SU-DHL-6 (cell line): ENCODE data around the gene C1orf21.

Experiments
- H2AFZ ChIP-seq: fragments of 200-600 bp; sonication (generic); 2 replicates; pipeline ENCODE4 v1.6.1; 2014; ENCODE audit warnings: low read depth, mild to moderate bottlenecking, moderate library complexity, mixed read lengths, antibody characterized with exemption, low read length; ENCODE audit not compliant: severe bottlenecking
- H3F3A ChIP-seq: fragments of 200-600 bp; shearing (Covaris generic); 2 replicates; pipeline ENCODE4 v1.6.0; 2016; ENCODE audit warnings: antibody characterized with exemption, mild to moderate bottlenecking; ENCODE audit not compliant: insufficient read depth
- H3K27ac ChIP-seq: fragments of 200-600 bp; sonication (generic); 2 replicates; pipeline ENCODE4 v1.5.1; 2016; ENCODE audit warnings: low read depth, mild to moderate bottlenecking, low read length, moderate library complexity, mixed read lengths
- H3K27me3 ChIP-seq: fragments of 200-600 bp; sonication (generic), shearing (Covaris generic); 2 replicates; pipeline ENCODE4 v1.6.0; 2014; ENCODE audit warnings: mild to moderate bottlenecking, low read length
- H3K36me3 ChIP-seq: fragments of 200-600 bp; sonication (generic); 2 replicates; pipeline ENCODE4 v1.6.1; 2014; ENCODE audit warnings: mild to moderate bottlenecking, low read length, mixed read lengths
- H3K4me2 ChIP-seq: fragments of 300-600, 200-600 bp; shearing (Covaris generic), sonication (generic); 2 replicates; pipeline ENCODE4 v1.6.0; 2014; ENCODE audit warnings: low read length, low read depth, mild to moderate bottlenecking; ENCODE audit not compliant: poor library complexity, severe bottlenecking
- H3K4me3 ChIP-seq: fragments of 200-600 bp; sonication (generic); 2 replicates; pipeline ENCODE4 v1.5.1; 2014; ENCODE audit warnings: antibody characterized with exemption, low read length, mild to moderate bottlenecking, mixed read lengths; ENCODE audit not compliant: insufficient read depth, poor library complexity, severe bottlenecking
- H3K79me2 ChIP-seq: fragments of 200-600 bp; sonication (generic); 2 replicates; pipeline ENCODE4 v1.6.1; 2014; ENCODE audit warnings: mild to moderate bottlenecking, low read length, moderate library complexity; ENCODE audit not compliant: insufficient read depth
- H3K9ac ChIP-seq: fragments of 200-600 bp; sonication (generic); 2 replicates; pipeline ENCODE4 v1.7.0; 2014; ENCODE audit warnings: mild to moderate bottlenecking, low read length
- H3K9me2 ChIP-seq: fragments of 200-600 bp; sonication (generic); replicated peaks from 2 replicates; pipeline ENCODE4 v1.6.1; 2014; ENCODE audit warnings: low read length; ENCODE audit not compliant: insufficient read depth
- H3K9me3 ChIP-seq: fragments of 200-600 bp; sonication (generic); 2 replicates; pipeline ENCODE4 v1.6.1; 2014; ENCODE audit warnings: low read length, mixed read lengths; ENCODE audit not compliant: insufficient read depth
- H4K20me1 ChIP-seq: fragments of 200-600 bp; sonication (generic); 2 replicates; pipeline ENCODE4 v1.6.1; 2014; ENCODE audit warnings: low read depth, mild to moderate bottlenecking, antibody characterized with exemption, low read length, moderate library complexity, mixed read lengths
- CTCF ChIP-seq: fragments of 200-600 bp; sonication (generic); IDR thresholded peaks from one replicate; pipeline ENCODE4 v1.5.1; 2017; ENCODE audit warnings: antibody characterized with exemption, mild to moderate bottlenecking, low read length, moderate library complexity; ENCODE audit not compliant: insufficient read depth, poor library complexity, severe bottlenecking
- EZH2phosphoT487 ChIP-seq: fragments of 200-600 bp; sonication (generic), shearing (Covaris generic); conservative IDR thresholded peaks from 2 replicates; pipeline ENCODE4 v1.6.1; 2018; ENCODE audit warnings: mild to moderate bottlenecking, antibody characterized with exemption, low read length, moderate library complexity, mixed read lengths

C1orf21 gene

GRCh38 chr1:184535191-184535970, 148.6 kb downstream of the C1orf21 start:
- no peak overlapping the region for H3K9ac ChIP-seq
- H3K36me3 ChIP-seq = no peaks in the 10 kb centered on the region
- no peak overlapping the region for H3K4me2 ChIP-seq
- H2AFZ ChIP-seq = no peak overlapping the region
- H3K9me2 ChIP-seq = no peaks in the 10 kb centered on the region
- no peaks in the 10 kb centered on the region for H3K79me2 ChIP-seq
- H3K9me3 ChIP-seq = no peaks in the 10 kb centered on the region
- no peak overlapping the region for H3K27ac ChIP-seq
- H4K20me1 ChIP-seq = no peaks in the 10 kb centered on the region
- no peak overlapping the region for H3K4me3 ChIP-seq
- H3F3A ChIP-seq = no peaks in the 10 kb centered on the region
- no peaks in the 10 kb centered on the region for H3K27me3 ChIP-seq
- no peak for TF ChIP-seq EZH2phosphoT487
- no peak for TF ChIP-seq CTCF

- TF ChIP-seq CTCF (no peak), EZH2phosphoT487 (no peak)
- Histone ChIP-seq H3F3A (no peaks in the 10 kb centered on the region), H3K79me2 (no peaks in the 10 kb centered on the region), H4K20me1 (no peaks in the 10 kb centered on the region), H3K9me3 (no peaks in the 10 kb centered on the region), H3K27me3 (no peaks in the 10 kb centered on the region), H3K4me2 (no peak overlapping the region), H3K4me3 (no peak overlapping the region), H2AFZ (no peak overlapping the region), H3K36me3 (no peaks in the 10 kb centered on the region), H3K9ac (no peak overlapping the region), H3K9me2 (no peaks in the 10 kb centered on the region), H3K27ac (no peak overlapping the region)
These were observed 149.6 kb downstream of the C1orf21 start for GRCh38 chr1:184536246-184536985.

GRCh38 chr1:184539580-184539979, 152.8 kb downstream of the C1orf21 start:
- Histone ChIP-seq H3K4me3 (no peak overlapping the region), H3K9me2 (no peaks in the 10 kb centered on the region), H3K27ac (no peak overlapping the region), H3F3A (no peaks in the 10 kb centered on the region), H3K4me2 (no peak overlapping the region), H3K27me3 (no peaks in the 10 kb centered on the region), H2AFZ (no peak overlapping the region), H3K9ac (no peak overlapping the region), H3K9me3 (no peaks in the 10 kb centered on the region), H4K20me1 (no peaks in the 10 kb centered on the region), H3K36me3 (no peaks in the 10 kb centered on the region), H3K79me2 (no peaks in the 10 kb centered on the region)
- TF ChIP-seq CTCF = no peak
- no peak for TF ChIP-seq EZH2phosphoT487
